ENCODE measurements around the gene SLC35G1.

The SLC35G1 gene

GRCh38 chr10:93893646-93894515, at the start of gene SLC35G1:
SLC35G1 (plus strand) TSS chr10:93893978; CDS start chr10:93894034, 56 bp downstream.
- DNase-seq: peak; percentile 84
- in situ Hi-C loops (cut with MboI; ENCODE audit: low pct_unique_long_range_greater_than_20kb, low sequenced_read_pairs): no loop called here

GRCh38 chr10:93844979-93845626, 48.7 kb upstream of the SLC35G1 start:
- no peak for DNase-seq
- in situ Hi-C loops (cut with MboI; ENCODE audit: low pct_unique_long_range_greater_than_20kb, low sequenced_read_pairs): no loop called here

- DNase-seq: no peak
- in situ Hi-C loops (cut with MboI; ENCODE audit: low pct_unique_long_range_greater_than_20kb, low sequenced_read_pairs): no loop called here
These were observed 44.2 kb upstream of the SLC35G1 start for GRCh38 chr10:93849593-93849992.

GRCh38 chr10:93850031-93851015, 43.5 kb upstream of the SLC35G1 start:
- DNase-seq: no peak
- in situ Hi-C loops (cut with MboI; ENCODE audit: low pct_unique_long_range_greater_than_20kb, low sequenced_read_pairs): no loop called here

- no peak for DNase-seq
These were observed 42.6 kb upstream of the SLC35G1 start for GRCh38 chr10:93851169-93851568.

GRCh38 chr10:93852476-93853095, 41.2 kb upstream of the SLC35G1 start:
- no peak for DNase-seq
- in situ Hi-C loops (cut with MboI; ENCODE audit: low pct_unique_long_range_greater_than_20kb, low sequenced_read_pairs): no loop called here

More at GRCh38 chr10:93851169-93851568, 42.6 kb upstream of the SLC35G1 start:
- in situ Hi-C loops (cut with MboI; ENCODE audit: low pct_unique_long_range_greater_than_20kb, low sequenced_read_pairs): no loop called here

GRCh38 chr10:93854975-93855374, 38.8 kb upstream of the SLC35G1 start:
- in situ Hi-C loops (cut with MboI; ENCODE audit: low pct_unique_long_range_greater_than_20kb, low sequenced_read_pairs): no loop called here

GRCh38 chr10:93856349-93857145, 37.2 kb upstream of the SLC35G1 start:
- DNase-seq: no peak
- in situ Hi-C loops (cut with MboI; ENCODE audit: low pct_unique_long_range_greater_than_20kb, low sequenced_read_pairs): no loop called here

More at GRCh38 chr10:93854975-93855374, 38.8 kb upstream of the SLC35G1 start:
- no peak for DNase-seq

GRCh38 chr10:93859049-93859655, 34.6 kb upstream of the SLC35G1 start:
- peak; percentile 46 for DNase-seq
- in situ Hi-C loops (cut with MboI; ENCODE audit: low pct_unique_long_range_greater_than_20kb, low sequenced_read_pairs): no loop called here

GRCh38 chr10:93861825-93862224, 32.0 kb upstream of the SLC35G1 start:
- in situ Hi-C loops (cut with MboI; ENCODE audit: low pct_unique_long_range_greater_than_20kb, low sequenced_read_pairs): no loop called here
- DNase-seq: no peak

GRCh38 chr10:93865794-93866425, 27.9 kb upstream of the SLC35G1 start:
- no peak for DNase-seq
- in situ Hi-C loops (cut with MboI; ENCODE audit: low pct_unique_long_range_greater_than_20kb, low sequenced_read_pairs): no loop called here

GRCh38 chr10:93867525-93867924, 26.3 kb upstream of the SLC35G1 start:
- in situ Hi-C loops (cut with MboI; ENCODE audit: low pct_unique_long_range_greater_than_20kb, low sequenced_read_pairs): no loop called here
- DNase-seq: no peak

- in situ Hi-C loops (cut with MboI; ENCODE audit: low pct_unique_long_range_greater_than_20kb, low sequenced_read_pairs): no loop called here
- no peak for DNase-seq
These were observed 22.0 kb upstream of the SLC35G1 start for GRCh38 chr10:93871671-93872204.

- DNase-seq: no peak
- in situ Hi-C loops (cut with MboI; ENCODE audit: low pct_unique_long_range_greater_than_20kb, low sequenced_read_pairs): no loop called here
These were observed 21.2 kb upstream of the SLC35G1 start for GRCh38 chr10:93872375-93873158.

- no peak for DNase-seq
- in situ Hi-C loops (cut with MboI; ENCODE audit: low pct_unique_long_range_greater_than_20kb, low sequenced_read_pairs): no loop called here
These were observed 20.2 kb upstream of the SLC35G1 start for GRCh38 chr10:93873420-93874115.
